ENCODE data around the gene STAG1.

DNA sequence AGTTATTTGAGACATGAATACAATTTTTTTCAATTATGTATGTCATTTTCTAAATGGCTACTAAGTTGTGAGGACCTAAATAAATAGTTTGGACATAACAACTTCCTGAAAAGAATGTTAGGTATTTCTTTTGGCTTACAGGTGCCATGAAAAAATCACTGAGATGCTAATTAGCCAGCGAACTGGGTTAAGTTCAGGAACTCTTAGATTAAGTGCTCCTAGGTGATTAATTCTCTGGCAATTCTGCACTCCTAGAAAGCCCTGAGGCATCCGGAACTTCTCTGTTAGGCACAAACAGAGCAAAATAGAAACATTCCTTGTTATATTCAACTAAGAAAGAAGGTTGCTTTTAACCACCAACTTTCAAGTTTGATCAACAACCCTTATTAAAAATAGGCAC is 192.3 kb downstream of the STAG1 start:
- TF ChIP-seq, protein P1, sequence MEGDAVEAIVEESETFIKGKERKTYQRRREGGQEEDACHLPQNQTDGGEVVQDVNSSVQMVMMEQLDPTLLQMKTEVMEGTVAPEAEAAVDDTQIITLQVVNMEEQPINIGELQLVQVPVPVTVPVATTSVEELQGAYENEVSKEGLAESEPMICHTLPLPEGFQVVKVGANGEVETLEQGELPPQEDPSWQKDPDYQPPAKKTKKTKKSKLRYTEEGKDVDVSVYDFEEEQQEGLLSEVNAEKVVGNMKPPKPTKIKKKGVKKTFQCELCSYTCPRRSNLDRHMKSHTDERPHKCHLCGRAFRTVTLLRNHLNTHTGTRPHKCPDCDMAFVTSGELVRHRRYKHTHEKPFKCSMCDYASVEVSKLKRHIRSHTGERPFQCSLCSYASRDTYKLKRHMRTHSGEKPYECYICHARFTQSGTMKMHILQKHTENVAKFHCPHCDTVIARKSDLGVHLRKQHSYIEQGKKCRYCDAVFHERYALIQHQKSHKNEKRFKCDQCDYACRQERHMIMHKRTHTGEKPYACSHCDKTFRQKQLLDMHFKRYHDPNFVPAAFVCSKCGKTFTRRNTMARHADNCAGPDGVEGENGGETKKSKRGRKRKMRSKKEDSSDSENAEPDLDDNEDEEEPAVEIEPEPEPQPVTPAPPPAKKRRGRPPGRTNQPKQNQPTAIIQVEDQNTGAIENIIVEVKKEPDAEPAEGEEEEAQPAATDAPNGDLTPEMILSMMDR (IDR thresholded peaks at IDR 0.05) = no peak
- TF ChIP-seq EP300 (IDR thresholded peaks at IDR 0.05) = no peak
- no peak for TF ChIP-seq POLR2A (IDR thresholded peaks at IDR 0.05)
